K562 (cell line): ENCODE measurements around the gene TIMP3. TPM values are rescaled to one million over a fixed set of nuclear protein-coding genes. Genes with fewer than 3 reads are reported as not detected.

ENCODE experiments used
- ATAC-seq: fragments of 200-7000 bp; cut with Tn5 transposase; 3 replicates; pipeline ENCODE4 v1.9.1; 2020; ENCODE audit warnings: moderate library complexity
- BruUV-seq: library from RNA; stranded (reverse); fragments of 400-500 nt; replicated peaks from 2 replicates; lab custom pipeline; 2021; lab: Mats Ljungman, UMichigan
- CTCF ChIA-PET: fragments of 300-600 bp; formaldehyde crosslinking; extraction: SDS; loops from one replicate; lab custom pipeline; 2021; ENCODE audit warnings: low intra/inter-chr PET ratio; lab: Yijun Ruan, JAX
- POLR2A ChIA-PET: fragments of 300-600, 350-650 bp; sonication (Branson Sonifier 250); formaldehyde crosslinking; extraction: SDS; loops from one replicate; lab custom pipeline; 2021; ENCODE audit warnings: antibody characterized with exemption, inconsistent platforms; lab: Yijun Ruan, JAX
- DNase-seq, 4 experiments: peaks; one replicate each; pipeline versions ENCODE4 v3.0.0 to v3.0.0-alpha.2; 2011 to 2018; ENCODE audit warnings: low spot score in 3 of 4, mixed read lengths in 3 of 4; ENCODE audit errors: extremely low read depth in 1 of 4
- FAIRE-seq: peaks from 2 replicates; lab custom pipeline; 2011; peaks lifted over from hg19 to GRCh38; lab: Jason Lieb, UNC
- H2AFZ ChIP-seq: 2 replicates; pipeline ENCODE4 v1.6.0; 2011; ENCODE audit warnings: low read depth, low read length, control low read depth, inconsistent platforms
- H3K27ac ChIP-seq: fragments of 200-600 bp; 3 replicates; pipeline ENCODE4 v1.8.0; 2011; ENCODE audit warnings: low read depth, mild to moderate bottlenecking, control low read depth, inconsistent platforms, low read length, moderate library complexity, mixed read lengths; ENCODE audit errors: extremely low read depth
- H3K27me3 ChIP-seq, 2 experiments: fragments of 300-600 bp in 1 of 2; 2 replicates in 1 of 2; 3 replicates in 1 of 2; pipeline versions ENCODE4 v1.6.0 to v1.8.0; 2011; ENCODE audit warnings: inconsistent platforms in 2 of 2, low read length in 2 of 2, mild to moderate bottlenecking in 1 of 2, mixed read lengths in 1 of 2, moderate library complexity in 1 of 2; ENCODE audit not compliant: control insufficient read depth in 2 of 2, insufficient read depth in 2 of 2
- H3K36me3 ChIP-seq: fragments of 300-600 bp; 3 replicates; pipeline ENCODE4 v1.8.0; 2011; ENCODE audit warnings: mild to moderate bottlenecking, low read length, inconsistent platforms; ENCODE audit not compliant: control insufficient read depth, insufficient read depth
- H3K4me1 ChIP-seq, 2 experiments: fragments of 200-600 bp in 1 of 2; replicated peaks in 1 of 2; 2 replicates in 1 of 2; 3 replicates in 1 of 2; pipeline versions ENCODE4 v1.5.1 to v1.8.0; 2011; ENCODE audit warnings: inconsistent platforms in 2 of 2, low read length in 2 of 2, mild to moderate bottlenecking in 1 of 2, mixed read lengths in 1 of 2, moderate library complexity in 1 of 2; ENCODE audit not compliant: control insufficient read depth in 2 of 2, insufficient read depth in 2 of 2
- H3K4me2 ChIP-seq: 2 replicates; pipeline ENCODE4 v1.6.1; 2011; ENCODE audit warnings: low read length, control low read depth, inconsistent platforms, mixed read lengths; ENCODE audit not compliant: insufficient read depth
- H3K4me3 ChIP-seq: fragments of 200-600 bp; sonication (generic), shearing (Covaris generic); 2 replicates; pipeline ENCODE4 v1.5.1; 2016; ENCODE audit warnings: control low read depth, inconsistent platforms
- H3K79me2 ChIP-seq: fragments of 200-600 bp; 3 replicates; pipeline ENCODE4 v1.8.0; 2011; ENCODE audit warnings: low read length, inconsistent platforms; ENCODE audit not compliant: control insufficient read depth, insufficient read depth
- H3K9ac ChIP-seq, 2 experiments: 2 replicates each; pipeline versions ENCODE4 v1.6.0 to v1.6.1; 2011; ENCODE audit warnings: low read depth in 2 of 2, low read length in 2 of 2, control low read depth in 1 of 2, inconsistent platforms in 1 of 2, mild to moderate bottlenecking in 1 of 2, mixed read lengths in 1 of 2; ENCODE audit not compliant: insufficient read depth in 1 of 2
- H3K9me1 ChIP-seq: one replicate; pipeline ENCODE4 v1.6.0; 2011; ENCODE audit warnings: inconsistent platforms, mild to moderate bottlenecking, low read length, moderate library complexity; ENCODE audit not compliant: control insufficient read depth, insufficient read depth
- H3K9me3 ChIP-seq: replicated peaks from 2 replicates; pipeline ENCODE4 v1.5.1; 2011; ENCODE audit warnings: low read depth, low read length, inconsistent platforms; ENCODE audit not compliant: control insufficient read depth, insufficient read depth
- H4K20me1 ChIP-seq: replicated peaks from 2 replicates; pipeline ENCODE4 v1.6.1; 2011; ENCODE audit warnings: low read length, inconsistent platforms, mixed read lengths; ENCODE audit not compliant: control insufficient read depth, insufficient read depth
- ARID1B ChIP-seq: fragments of 450-650 bp; IDR thresholded peaks from 2 replicates; pipeline ENCODE4 v1.6.1; 2016; ENCODE audit warnings: antibody characterized with exemption, mild to moderate bottlenecking, inconsistent platforms
- SIN3B ChIP-seq: fragments of 450-650 bp; IDR thresholded peaks from 2 replicates; pipeline ENCODE4 v1.6.1; 2017; ENCODE audit warnings: low read depth, mild to moderate bottlenecking, moderate library complexity
- SMARCA5 ChIP-seq: fragments of 450-650 bp; IDR thresholded peaks from 2 replicates; pipeline ENCODE4 v1.6.1; 2016
- SNIP1 ChIP-seq: fragments of 450-650 bp; IDR thresholded peaks from 2 replicates; pipeline ENCODE4 v1.7.1; 2017; ENCODE audit warnings: low read depth, mild to moderate bottlenecking
- SRF ChIP-seq, 2 experiments: fragments of 250-450, 450-650 bp in 1 of 2; sonication (Bioruptor Pico) in 1 of 2; sonication (generic) in 1 of 2; formaldehyde crosslinking; IDR thresholded peaks; 2 replicates each; pipeline versions ENCODE4 v1.5.0 to v1.5.1; 2020 to 2022; ENCODE audit warnings: mild to moderate bottlenecking in 1 of 2, missing genetic modification reagents in 1 of 2
- THRA ChIP-seq: fragments of 450-650 bp; IDR thresholded peaks from 2 replicates; pipeline ENCODE4 v1.6.1; 2017; ENCODE audit warnings: mild to moderate bottlenecking, moderate library complexity
- ZBTB11 ChIP-seq, 3 experiments: fragments of 200-800 bp in 1 of 3; fragments of 250-450 bp in 1 of 3; fragments of 450-650 bp in 1 of 3; sonication (Bioruptor Pico) in 1 of 3; sonication (Bioruptor generic) in 1 of 3; formaldehyde crosslinking in 1 of 3; IDR thresholded peaks; 2 replicates each; pipeline versions ENCODE4 v1.6.1 to v1.8.0; 2016 to 2022; ENCODE audit warnings: mild to moderate bottlenecking in 2 of 3, missing genetic modification characterization in 2 of 3, missing compliant biosample characterization in 1 of 3, moderate library complexity in 1 of 3
- ZNF589 ChIP-seq: fragments of 200-800 bp; sonication (Bioruptor generic); IDR thresholded peaks from 2 replicates; pipeline ENCODE4 v1.6.1; 2016; ENCODE audit warnings: low read depth, missing genetic modification characterization, missing compliant biosample characterization
- WGBS: fragments of 100-300 bp; shearing (Covaris generic); methylation state at CpG from one replicate; pipeline ENCODE4 v1.1.6; 2016; ENCODE audit warnings: low coverage, mixed read lengths; ENCODE audit not compliant: insufficient coverage; ENCODE audit errors: missing lambda C conversion rate; 5-methylcytosine and 5-hydroxymethylcytosine counted together
- in situ Hi-C: fragments of 300-500 bp; cut with MboI; formaldehyde crosslinking; loops from 4 replicates; pipeline ENCODE4 v1.15.0; 2018; ENCODE audit warnings: inconsistent platforms, mixed read lengths
- intact Hi-C: fragments of 100-400 bp; cut with micrococcal nuclease; formaldehyde crosslinking; loops from 2 replicates; pipeline ENCODE4 v1.14.2; 2022
- polyA plus RNA-seq, 8 experiments: library from polyadenylated mRNA; depleted of rRNA in 4 of 8; stranded (reverse) in 5 of 8; unstranded in 3 of 8; fragments of >200 nt; fragmentation: Nextera tagmentation in 2 of 8; fragmentation: Illumina TruSeq in 1 of 8; extraction: Ambion mirVana in 2 of 8; extraction: Trizol in 1 of 8; gene quantifications; 2 replicates each; pipeline versions ENCODE4 v1.2.1 to v1.2.3, GENCODE V29; 2011 to 2014; ENCODE audit warnings: inconsistent platforms in 1 of 8, missing spikeins in 1 of 8
- total RNA-seq, 7 experiments: library from RNA; depleted of rRNA in 6 of 7; stranded (reverse); fragments of >200 nt in 6 of 7; fragmentation: Illumina TruSeq in 2 of 7; extraction: Trizol in 2 of 7; gene quantifications; 2 replicates each; pipeline versions ENCODE4 v1.2.1 to v1.2.3, GENCODE V29; 2011 to 2021; ENCODE audit warnings: low replicate concordance in 1 of 7

TIMP3 gene
- total and polyA plus RNA-seq, 9 of the 15 experiments (the other 6 are each of a cell fraction or from before 2014, with no cell fraction given) = 0.07 to 0.73 (median 0.18) TPM

GRCh38 chr22:32910429-32910772 is 108.9 kb downstream of the TIMP3 start:
- Histone ChIP-seq H3K9me1 (no peaks in the 10 kb centered on the region), H3K9me3 (no peaks in the 10 kb centered on the region), H3K4me2 (no peak overlapping the region), H4K20me1 (no peaks in the 10 kb centered on the region), H3K27ac (no peak overlapping the region), H3K9ac (no peak overlapping the region), H3K27me3 (no peaks in the 10 kb centered on the region), H3K36me3 (no peaks in the 10 kb centered on the region), H3K4me1 (no peaks in the 10 kb centered on the region; a peak in 2 of 5 replicates), H3K4me3 (no peak overlapping the region), H3K79me2 (no peaks in the 10 kb centered on the region), H2AFZ (no peak overlapping the region)
- in situ Hi-C loops (no loop called here), intact Hi-C loops (no loop called here)
- FAIRE-seq (no peak), DNase-seq (no peak), ATAC-seq (no peak)
- POLR2A ChIA-PET = no interaction called here
- CTCF ChIA-PET = no interaction called here
- WGBS = 48% methylated on average over 6 of the region's 6 CpGs
- no TSS peak for BruUV-seq
- no peak for TF ChIP-seq THRA
- TF ChIP-seq SIN3B = no peak
- TF ChIP-seq ZNF589 (CRISPR knock-in tag) = no peak
- TF ChIP-seq SMARCA5 = no peak
- TF ChIP-seq ZBTB11 (CRISPR knock-in tag; IDR thresholded peaks at IDR 0.05) = no peak
- no peak for TF ChIP-seq ARID1B
- no peak for TF ChIP-seq SNIP1
- no peak for TF ChIP-seq SRF (CRISPR knock-in tag; IDR thresholded peaks at IDR 0.05)
- TF ChIP-seq, all 486 proteins: peak for 0
